HT-29 (cell line): Measurements from ENCODE around the gene PTPRN2. TPM values are rescaled to one million over a fixed set of nuclear protein-coding genes. Genes with fewer than 3 reads are reported as not detected.
"Not testable (repeated sequence)": the region's sequence is repeated elsewhere in the genome, so short reads cannot be mapped to it uniquely, and the experiment has no call there.

ENCODE experiments used
- DNase-seq: peaks from one replicate; pipeline ENCODE4 v3.0.0-alpha.2; 2015; ENCODE audit warnings: low spot score
- total RNA-seq: library from RNA; depleted of rRNA; stranded (reverse); fragments of >200 nt; shearing (Covaris generic); gene quantifications from 2 replicates; pipeline ENCODE4 v1.2.3, GENCODE V29; 2014

PTPRN2 gene
- total RNA-seq, 1 experiment from 2014 or later, result 1.7 TPM

DNA sequence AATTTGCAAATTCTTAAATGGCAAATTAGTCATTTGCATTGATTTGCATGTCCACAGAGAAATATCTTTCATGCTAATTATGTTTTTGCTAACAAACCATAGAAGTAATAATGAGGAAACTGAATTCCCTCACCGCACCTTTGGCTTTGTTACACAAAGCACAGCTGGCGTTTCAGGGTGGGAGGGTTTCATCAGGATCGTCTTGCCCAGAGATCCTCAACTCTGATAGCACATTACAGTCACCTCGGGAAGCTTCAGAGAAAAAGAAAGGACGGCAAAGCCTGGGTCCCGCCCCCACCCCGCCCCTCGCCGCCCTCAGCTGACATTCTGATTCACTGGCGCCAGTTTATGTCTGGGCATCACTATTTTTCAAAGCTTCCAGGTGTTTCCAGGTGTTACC lies 119.4 kb downstream of the PTPRN2 start:
- no peak for DNase-seq

DNA sequence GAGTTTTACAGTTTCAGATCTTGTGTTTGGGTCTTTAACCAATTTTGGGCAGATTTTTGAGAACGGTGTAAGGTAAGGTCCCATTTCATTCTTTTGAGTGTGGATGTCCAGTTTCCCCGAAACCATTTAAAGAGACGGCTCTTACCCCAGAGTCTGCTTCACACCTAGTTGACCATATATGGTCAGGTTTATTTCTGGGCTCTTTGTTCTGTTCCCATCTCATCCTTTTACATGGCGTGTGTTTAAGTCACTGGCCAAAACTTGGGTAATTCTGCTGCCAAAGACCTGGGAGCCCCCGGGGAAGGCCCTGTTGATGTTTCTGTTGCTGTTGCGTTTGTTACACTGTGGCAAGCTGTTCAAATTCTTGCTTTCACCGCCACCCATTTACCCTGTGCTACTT lies 120.1 kb downstream of the PTPRN2 start:
- no peak for DNase-seq

DNA sequence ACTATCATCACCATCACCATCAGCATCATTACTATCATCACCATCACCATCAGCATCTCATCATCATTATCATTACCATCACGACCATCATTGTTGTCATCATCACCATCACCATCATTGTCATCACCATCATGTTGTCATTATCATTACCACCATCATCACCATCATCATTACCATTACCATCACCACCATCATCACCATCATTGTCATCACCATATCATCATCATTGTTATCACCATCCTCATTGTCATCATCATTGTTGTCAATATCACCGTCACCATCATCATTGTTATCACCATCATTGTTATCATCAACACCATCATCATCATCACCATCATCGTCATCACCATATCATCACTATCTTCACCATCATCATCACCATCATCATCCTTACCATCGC lies 124.3 kb downstream of the PTPRN2 start:
- DNase-seq, result no peak

GRCh38 chr7:158461824-158462223 lies 125.8 kb downstream of the PTPRN2 start:
- no peak for DNase-seq

DNA sequence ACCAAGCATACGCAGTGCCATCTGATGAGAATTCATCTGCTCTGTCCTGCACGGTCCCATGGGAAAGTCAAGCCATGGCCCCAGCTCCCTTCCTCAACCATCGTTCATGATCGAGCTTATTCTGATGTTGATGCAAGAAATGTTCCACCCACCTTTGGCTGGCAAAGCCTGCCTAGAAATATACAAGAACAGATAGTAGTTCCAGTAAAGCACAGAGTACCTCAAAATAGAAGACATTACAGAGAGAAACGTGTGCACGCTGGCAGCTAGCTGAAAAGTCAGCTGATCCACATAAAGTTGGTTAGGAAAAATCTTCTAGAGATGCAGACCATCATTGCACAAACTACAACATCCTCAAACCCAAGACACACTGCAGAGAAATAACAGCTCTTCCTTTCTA lies 127.0 kb downstream of the PTPRN2 start:
- DNase-seq, result no peak

- DNase-seq, result no peak
These were observed 128.8 kb downstream of the PTPRN2 start for GRCh38 chr7:158458716-158459282.

DNA sequence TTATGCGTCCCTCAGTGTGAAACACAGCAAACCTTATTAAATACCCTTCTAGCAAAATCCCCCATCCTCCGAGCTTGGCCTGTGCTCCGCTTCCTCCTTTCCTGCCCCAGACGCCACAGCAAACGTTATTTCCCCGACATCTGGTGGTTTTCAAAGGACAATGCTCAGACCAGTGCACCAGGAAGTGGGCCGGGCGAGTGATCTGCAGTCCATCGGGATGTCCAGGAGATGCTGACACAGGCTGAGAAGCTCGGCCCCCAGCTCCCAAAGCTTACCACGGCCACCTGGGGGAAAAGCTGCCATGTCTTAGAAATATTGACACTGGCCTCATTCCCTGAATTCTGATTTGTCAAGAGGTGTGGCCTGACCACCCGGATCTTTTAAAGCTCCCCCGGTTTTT lies 129.5 kb downstream of the PTPRN2 start:
- DNase-seq, result no peak

DNA sequence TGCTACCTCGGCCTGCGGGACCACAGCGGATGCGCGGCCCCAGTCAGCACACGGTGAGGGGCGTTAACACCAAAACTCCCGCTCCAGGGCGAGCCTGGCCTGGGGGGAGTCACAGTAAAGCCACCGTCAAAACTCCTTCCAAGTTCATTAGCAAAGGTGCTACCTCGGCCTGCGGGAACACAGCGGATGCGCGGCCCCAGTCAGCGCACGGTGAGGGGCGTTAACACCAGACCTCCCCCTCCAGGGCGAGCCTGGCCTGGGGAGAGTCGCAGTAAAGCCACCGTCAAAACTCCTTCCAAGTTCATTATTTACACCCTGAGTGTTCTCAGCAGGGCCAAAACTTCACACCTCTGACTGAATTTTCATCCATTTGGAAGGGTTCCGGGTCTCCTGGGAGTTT lies 130.0 kb downstream of the PTPRN2 start:
- not testable (repeated sequence) for DNase-seq

- DNase-seq, result no peak
These were observed 133.0 kb downstream of the PTPRN2 start for GRCh38 chr7:158454631-158455030.

DNA sequence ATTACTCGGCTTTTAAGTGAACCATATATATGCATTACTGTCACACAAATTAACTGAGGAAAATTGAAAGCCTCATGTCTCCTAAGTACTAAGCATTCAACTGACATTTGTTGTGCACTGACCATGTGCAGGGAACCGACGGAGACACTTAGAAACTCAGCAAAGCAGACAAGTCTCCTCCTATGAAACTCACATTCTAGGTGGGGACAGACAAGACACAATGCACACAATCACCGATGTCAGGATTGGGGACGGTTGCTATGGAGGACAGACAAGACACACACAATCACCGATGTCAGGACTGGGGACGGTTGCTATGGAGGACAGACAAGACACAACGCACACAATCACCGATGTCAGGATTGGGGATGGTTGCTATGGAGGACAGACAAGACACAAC lies 134.0 kb downstream of the PTPRN2 start:
- DNase-seq, result no peak

DNA sequence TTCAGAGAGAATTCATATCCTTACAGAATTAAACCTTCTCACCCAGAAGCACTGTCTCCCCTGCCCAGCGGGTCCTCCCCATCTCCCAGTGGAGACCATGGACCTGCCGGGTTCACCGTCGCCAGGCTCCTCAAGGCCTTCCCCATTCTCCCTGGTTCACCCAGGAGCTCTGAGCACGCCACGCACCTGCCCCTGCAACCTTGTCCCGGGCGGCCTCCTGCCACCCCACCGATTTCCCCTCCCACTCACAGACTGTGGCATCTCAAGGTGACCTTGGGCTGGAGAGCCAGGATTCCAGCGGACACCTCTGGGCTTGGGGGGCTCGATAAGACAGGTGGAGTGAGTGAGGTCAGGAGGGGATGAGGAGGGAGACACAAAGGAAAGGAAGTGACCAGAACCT lies 135.3 kb downstream of the PTPRN2 start:
- no peak for DNase-seq

DNA sequence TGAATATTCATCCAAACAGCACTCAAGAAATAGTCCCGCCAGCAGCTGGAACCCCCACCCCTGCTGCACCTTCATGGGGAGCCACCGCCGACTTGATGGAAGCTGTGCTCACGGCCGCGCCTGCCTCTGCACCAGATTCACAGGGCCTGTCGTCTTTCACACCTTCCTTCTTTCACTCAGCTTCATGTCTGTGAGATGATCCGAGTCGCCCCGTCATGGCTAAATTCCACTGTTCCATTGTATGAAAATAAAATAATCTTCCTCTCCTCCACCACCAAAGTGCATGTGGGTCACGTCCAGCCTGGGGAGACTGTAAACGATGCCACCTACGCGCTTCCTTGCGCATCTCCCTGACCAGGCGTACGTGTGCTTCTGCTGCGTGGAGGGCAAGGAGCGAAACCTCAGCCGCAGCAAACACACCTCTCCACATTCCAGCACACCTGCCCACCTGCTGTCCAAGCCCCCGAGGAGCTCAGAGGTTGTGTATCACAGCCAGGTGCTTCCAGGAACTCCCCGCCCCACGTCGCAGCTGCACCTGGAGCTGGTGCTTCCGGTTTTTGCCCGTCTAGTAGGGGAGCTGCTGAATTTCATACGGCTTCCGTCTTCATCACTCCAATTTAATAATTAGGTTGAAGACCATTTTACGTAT lies 137.0 kb downstream of the PTPRN2 start:
- no peak for DNase-seq

DNA sequence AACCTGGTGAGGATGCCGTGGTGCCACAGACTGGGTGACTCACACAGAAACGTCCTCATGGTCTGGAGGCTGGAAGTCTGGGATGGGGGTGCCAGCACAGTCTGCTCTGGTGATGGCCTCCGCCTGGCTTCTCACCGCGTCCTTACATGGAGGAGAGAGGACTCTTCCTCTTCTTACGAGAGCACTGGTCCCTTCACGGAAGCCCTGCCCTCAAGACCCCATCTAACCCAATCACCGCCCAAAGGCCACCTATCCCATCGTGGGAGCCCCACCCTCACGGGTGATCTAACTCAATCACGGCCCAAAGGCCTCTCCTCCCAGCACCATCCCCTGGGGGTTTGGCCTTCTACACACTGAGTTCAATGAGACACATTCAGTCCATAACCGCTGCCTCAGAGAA lies 137.7 kb downstream of the PTPRN2 start:
- DNase-seq, result no peak

DNA sequence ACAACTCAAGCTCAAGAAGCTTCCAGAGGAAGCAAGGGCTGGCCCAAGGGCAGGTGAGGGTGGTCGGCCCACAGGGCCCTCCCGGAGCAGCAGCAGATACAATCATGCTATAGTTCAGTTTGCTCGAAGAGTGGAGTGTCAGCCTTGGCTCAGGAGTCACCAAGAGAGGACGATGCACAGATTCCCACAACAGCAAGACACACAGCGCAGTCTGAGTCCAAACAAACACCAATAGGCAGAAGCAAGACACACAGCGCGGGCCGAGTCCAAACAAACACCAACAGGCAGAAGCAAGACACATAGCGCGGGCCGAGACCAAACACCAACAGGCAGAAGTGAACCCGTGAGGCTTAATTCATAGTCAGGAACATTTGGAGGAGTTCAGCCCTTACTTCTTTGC lies 138.4 kb downstream of the PTPRN2 start:
- no peak for DNase-seq

DNA sequence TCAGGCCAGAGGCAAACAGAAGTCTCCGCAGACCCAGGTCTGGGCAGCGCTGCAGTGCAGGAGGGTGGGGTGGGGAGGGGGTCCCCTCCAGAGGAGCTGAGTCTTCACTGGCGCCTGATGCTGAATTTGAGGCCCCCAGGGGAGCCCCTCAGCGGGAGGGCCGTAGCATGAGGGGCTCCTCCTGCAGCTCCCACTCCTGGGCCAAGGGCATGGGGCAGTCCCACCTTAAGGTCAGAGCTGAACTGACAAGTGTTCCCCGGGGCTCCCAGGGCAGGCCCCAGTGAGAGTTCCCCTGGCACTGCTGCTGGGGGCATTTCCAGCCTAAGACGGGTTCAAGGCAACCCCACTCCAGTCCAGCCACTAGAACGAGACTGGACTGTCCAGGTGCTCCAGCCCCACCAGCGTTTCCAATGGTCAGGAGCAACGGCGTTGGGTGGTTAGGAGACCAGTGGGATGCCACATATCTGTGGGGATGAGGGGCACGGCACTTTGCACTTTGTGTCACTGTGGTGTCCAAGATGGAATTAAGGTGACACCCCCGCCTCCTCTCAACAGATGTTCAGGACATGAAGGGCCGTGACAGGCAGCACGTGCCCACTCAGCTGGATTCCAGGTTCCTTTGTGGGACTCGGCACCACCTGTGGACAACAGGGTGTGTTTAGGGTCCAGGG lies 139.1 kb downstream of the PTPRN2 start:
- DNase-seq, result no peak

DNA sequence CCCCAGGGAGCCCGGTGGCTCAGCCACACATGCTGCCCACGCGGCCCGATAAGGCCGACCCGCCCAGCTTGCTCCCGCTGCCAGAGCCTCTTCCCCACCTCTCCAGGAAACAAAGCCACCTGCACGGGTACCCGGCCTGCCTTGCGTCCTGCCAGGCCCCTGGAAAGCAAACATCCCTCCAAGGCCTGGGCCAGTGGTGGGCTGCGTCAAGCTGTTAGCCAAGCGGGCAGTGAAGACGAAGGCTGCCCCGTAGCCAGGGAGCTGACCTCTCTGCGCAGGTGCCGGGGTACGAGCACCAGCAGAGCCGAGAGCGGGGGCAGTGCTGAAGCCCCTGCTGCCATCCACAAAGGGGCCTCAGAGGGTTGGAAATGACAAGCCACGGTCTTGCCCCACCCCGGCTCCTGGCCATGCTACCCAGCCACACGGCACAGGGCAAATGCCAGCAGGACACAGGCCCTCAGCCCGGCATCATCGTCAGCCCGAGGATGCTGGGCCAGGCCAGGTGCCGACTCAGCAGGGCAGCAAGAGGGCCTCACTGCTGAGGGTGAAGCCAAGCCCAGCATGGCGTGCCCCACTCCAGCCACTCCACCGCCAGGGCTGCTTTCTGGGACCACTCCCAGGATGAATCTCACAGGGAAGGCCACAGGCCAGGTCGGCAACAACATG lies 140.0 kb downstream of the PTPRN2 start:
- no peak for DNase-seq

- DNase-seq, result no peak
These were observed 140.5 kb downstream of the PTPRN2 start for GRCh38 chr7:158447151-158447505.

DNA sequence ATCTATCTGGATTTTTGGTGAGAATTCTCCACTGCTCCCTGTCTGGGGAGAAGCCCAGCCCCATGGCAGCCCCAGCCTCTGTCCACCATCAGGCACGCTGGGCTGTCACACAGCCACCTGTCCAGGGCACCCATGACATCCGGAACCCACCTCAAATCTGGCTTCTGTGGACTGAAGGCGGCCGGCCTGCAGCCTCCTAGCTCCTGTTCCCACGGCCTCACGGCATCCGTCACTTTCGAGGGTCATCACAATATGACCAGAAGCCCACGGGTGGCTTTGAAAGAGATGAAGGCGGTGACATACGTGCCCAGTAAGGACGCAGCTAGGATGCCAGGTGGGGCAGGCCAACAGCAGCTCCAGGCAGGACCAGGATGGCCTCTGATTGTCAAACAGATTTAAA lies 140.9 kb downstream of the PTPRN2 start:
- no peak for DNase-seq

GRCh38 chr7:158446281-158446680 lies 141.3 kb downstream of the PTPRN2 start:
- no peak for DNase-seq

DNA sequence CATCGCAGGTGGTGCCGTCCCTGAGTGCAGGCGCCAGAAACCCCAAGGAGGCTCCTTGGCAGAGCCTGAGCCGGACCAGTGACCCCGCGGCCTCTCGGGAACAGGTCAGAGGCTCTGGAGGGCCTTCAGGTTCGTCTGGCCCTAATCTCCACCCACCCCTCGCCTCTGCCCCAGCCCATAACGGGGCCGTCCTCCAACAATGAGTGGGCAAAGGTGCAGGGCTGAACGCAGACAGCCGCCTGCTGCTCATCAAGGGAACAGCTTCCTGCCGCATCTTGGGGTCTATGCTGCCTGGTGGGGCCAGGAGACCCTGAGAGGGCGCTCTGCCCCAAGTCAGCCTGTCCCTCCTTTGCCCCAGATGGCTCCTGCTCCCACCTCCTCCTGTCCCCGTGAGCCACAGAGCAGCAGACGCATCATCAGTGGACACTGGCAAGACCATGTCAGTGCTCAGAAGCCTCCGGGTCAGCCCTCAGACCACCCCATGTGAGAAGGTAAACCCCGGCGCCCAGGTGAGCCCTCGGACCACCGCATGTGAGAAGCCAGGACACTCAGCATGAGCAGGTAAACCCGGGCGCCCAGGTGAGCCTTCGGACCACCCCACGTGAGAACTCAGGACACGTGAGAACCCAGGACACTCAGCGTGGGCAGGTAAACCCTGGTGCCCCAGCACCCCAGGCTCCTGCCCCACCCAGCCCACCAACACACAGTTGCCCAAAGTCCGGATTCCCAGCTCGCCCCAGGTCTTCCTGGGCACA lies 142.0 kb downstream of the PTPRN2 start:
- DNase-seq, result no peak

GRCh38 chr7:158444501-158445420 lies 142.9 kb downstream of the PTPRN2 start:
- DNase-seq, result no peak
